Urothelium cell line (cell line): ENCODE results near the gene C4orf46.
"Not testable (repeated sequence)": the region's sequence is repeated elsewhere in the genome, so short reads cannot be mapped to it uniquely, and the experiment has no call there.

Source experiments
- DNase-seq: peaks from one replicate; pipeline ENCODE4 v3.0.0; 2011; ENCODE audit warnings: low spot score, mixed read lengths
- FAIRE-seq: peaks from 2 replicates; lab custom pipeline; 2011; peaks lifted over from hg19 to GRCh38; lab: Jason Lieb, UNC

The C4orf46 gene

DNA sequence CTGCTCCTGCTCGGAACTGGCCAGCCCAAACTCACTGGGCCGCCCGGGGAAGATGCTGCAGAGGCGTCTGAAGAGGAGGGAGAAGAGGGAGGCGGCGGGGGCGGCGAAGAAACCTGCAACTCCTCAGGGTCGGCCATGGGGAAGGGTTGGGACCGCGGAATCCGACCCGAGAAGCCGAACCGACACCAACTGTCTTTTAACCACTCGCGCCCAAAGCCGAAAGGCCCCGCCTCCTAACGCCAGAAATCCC is at the start of gene C4orf46:
Gene C4orf46, minus strand, starts transcription at position 223 of the 250 bp plus-strand sequence. Its CDS starts 86 bp downstream, at position 137.
- FAIRE-seq = no peak
- no peak for DNase-seq

DNA sequence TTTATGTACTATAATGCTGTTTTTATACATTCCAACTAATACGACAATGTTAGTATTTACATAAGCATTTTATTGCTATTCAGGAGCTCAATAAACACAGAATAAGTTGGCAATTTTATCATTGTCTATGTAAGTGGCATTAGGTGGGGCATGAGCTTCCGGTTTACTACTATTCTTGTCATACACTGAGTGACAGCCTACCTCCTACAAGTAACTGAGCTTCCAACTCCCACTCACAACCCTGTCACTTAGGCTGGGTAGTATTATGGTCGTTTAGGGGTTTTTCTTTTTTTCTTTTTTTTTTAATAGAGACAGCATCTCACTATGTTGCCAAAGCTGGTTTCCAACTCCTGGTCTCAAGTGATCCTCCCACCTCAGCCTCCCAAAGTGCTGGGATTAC is 44.1 kb upstream of the C4orf46 start:
- FAIRE-seq = no peak

DNA sequence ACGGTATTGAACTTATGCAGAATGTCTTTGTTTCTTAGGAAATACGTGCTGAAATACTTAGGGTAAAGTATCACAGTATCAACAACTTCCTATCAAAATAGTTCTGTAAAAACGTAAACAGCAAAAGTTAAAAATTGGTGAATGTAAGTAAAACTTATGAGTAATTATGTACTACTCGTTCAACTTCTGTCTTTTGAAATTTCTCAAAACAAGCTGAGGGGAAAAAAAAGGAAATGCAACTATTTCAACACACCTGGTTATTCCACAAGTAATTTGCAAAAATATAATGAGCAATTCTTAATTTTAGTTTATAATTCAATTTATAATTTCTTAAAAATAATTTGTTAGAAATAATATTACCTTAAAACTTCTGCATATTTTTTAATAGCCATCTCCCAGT is 43.2 kb upstream of the C4orf46 start:
- FAIRE-seq = no peak

More for the DNA sequence above, 44.1 kb upstream of the C4orf46 start:
- DNase-seq = no peak

DNA sequence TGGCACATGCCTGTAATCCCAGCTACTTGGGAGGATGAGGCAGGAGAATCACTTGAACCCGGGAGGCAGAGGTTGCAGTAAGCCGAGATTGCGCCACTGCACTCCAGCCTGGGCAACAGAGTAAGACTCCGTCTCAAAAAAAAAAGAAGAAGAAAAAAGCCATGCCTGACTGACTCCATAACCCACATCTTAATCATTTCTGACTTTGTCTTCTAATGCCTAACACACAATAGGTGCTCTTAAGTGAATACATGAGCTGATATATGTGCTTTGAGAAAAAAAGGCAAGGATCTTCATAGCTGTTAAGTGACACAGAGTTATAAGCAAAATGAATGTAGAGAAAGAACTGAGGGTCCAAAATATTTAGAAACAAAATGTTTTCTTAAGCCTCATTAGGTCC is 40.9 kb upstream of the C4orf46 start:
- not testable (repeated sequence) for DNase-seq, FAIRE-seq

More for the DNA sequence above, 43.2 kb upstream of the C4orf46 start:
- no peak for DNase-seq

- no peak for DNase-seq
- no peak for FAIRE-seq
Observed at GRCh38 chr4:158710814-158711213, 39.1 kb upstream of the C4orf46 start.

DNA sequence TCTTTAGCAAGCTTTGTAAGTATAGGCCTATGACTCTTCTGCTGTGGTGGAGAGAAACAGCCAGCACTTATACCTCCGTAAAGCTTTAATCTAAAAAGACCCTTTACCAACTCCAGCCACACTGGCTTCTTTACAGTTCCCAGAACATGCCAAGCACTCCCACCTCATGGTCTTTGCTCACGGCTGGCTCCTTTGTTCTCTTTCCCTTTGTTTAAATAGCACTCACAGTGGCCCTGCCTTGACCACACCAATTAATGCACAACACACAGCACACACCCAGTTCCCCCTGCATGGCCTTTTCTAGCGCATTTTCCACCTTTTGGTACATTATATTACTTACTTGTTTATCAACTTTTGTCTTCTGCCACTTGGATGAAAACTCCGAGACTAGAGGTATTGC is 32.6 kb upstream of the C4orf46 start:
- DNase-seq (no peak), FAIRE-seq (no peak)

DNA sequence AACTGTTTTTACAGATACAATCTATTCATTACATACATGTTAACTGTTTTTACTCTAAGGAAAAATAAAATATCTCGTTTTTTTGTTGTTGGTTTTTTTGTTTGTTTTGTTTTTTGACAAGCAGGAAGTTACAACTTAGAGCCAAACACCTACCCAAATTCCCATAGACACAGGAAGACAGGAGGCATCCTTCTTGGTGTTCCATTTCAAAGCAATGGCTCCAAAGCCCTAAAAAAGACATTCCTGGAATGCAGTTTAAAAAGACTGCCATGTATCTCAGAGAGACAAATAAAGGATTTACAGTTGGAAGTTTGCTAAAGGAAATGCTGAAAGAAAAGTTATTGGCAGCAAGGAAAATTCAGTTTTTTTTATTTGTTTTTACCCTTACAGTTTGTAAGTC is 17.1 kb upstream of the C4orf46 start:
- no peak for FAIRE-seq
- no peak for DNase-seq

- FAIRE-seq (no peak), DNase-seq (no peak)
Observed at GRCh38 chr4:158682066-158682465, 10.4 kb upstream of the C4orf46 start.

DNA sequence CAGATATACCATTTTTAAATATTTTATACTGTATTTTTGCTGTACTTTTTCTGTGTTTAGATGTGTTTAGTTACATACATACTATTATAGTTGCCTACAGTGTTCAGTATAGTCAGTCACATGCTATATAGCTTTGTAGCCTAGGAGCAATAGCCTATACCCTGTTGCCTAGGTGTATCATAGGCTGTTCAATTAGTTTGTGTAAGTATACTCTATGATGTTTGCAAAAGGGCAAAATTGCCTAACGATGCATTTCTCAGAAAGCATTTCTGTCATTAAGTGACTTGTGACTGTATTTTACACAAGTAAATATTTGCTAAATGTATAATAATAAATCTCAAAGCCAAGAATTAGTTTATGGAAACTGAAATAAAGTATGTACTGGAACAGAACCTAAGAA is 9.9 kb upstream of the C4orf46 start:
- DNase-seq (no peak), FAIRE-seq (no peak)

DNA sequence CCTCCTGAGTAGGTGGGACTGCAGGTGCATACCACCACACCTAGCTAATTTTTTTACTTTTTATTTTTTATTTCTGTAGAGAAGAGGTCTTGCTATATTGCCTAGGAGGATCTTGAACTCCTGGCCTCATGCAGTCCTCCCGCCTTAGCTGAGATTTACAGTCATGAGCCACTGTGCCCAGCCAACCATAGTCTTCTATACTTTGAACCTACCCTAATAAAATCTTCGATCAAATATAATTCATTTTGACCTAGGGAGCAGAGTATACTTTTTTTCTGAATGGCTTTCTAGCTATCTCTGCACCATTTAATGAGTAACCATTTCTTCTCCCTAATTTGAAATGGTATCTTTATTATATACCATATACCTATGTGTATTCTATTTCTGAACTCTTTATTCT is 7.1 kb upstream of the C4orf46 start:
- FAIRE-seq (no peak), DNase-seq (no peak)

DNA sequence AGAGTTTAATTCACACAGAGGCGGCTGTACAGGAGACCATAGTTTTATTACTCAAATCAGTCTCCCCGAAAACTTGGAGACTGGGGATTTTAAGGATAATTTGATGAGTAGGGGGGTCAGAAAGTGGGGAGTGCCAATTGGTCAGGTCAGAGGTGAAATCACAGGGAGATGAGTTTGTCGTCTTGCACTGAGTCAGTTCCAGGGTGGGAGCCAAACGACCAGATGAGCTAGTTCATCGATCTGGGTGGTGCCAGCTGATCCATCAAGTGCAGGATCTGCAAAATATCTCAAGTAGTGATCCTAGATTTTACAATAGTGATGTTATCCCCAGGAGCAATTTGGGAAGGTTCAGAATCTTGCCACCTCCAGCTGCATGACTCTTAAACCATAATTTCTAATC is 4.4 kb upstream of the C4orf46 start:
- DNase-seq (no peak), FAIRE-seq (no peak)

- DNase-seq (no peak), FAIRE-seq (no peak)
Observed at GRCh38 chr4:158673633-158674032, 1.9 kb upstream of the C4orf46 start.

GRCh38 chr4:158671915-158672806 is 474 bp upstream of the C4orf46 start, which contains the start of gene ETFDH:
Gene ETFDH (plus strand): TSS chr4:158672296. CDS start chr4:158672457, 161 bp downstream.
- DNase-seq (peak; percentile 94), FAIRE-seq (no peak)

- FAIRE-seq (no peak), DNase-seq (peak; percentile 42)
Observed at GRCh38 chr4:158670975-158671664, 567 bp downstream of the C4orf46 start.

DNA sequence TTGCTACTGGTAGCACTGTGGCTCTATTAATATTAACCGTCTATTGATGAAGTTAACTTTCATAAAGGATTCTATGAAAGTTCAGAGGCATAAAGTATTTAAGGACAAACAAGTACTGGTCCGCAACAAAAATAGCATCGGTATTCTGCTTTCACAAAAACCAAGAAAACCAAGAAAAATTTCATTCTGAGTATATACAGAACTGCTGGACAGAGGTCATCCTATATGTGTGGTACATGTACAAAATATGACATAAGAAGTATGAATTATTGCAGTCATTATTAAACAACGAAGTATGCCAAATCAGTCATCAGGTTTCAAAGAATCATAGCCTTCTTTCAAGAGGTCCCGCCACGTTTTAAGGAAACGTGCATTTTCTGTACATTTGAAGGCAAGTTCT is 2.4 kb downstream of the C4orf46 start:
- FAIRE-seq (no peak), DNase-seq (no peak)

DNA sequence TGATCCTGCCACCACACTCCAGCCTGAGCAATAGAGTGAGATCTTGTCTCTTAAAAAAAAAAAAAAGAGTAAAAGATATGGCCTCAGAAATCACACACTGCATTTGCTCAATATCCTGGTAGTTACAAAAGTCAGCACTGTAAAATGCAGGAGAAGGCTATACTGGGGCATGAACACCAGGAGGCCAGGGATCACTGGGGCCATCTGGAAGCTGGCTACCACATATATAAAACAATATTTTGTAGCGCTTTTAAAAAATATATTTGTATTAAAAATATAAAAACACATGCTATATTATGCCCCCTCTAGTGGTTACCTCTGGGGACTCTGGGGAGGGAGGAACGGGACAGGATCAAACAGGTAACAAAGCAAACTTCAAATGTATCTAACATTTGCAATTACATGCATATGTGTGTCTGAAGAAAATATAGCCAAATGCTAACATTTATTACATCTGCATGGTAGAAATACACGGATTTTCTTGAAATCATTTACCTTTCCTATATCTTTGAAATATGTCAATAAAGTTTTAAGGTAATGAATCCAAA is 4.0 kb downstream of the C4orf46 start:
- DNase-seq (peak; percentile 23), FAIRE-seq (no peak)

GRCh38 chr4:158666892-158667291 is 4.8 kb downstream of the C4orf46 start:
- no peak for FAIRE-seq
- DNase-seq = no peak

GRCh38 chr4:158664806-158665205 is 6.9 kb downstream of the C4orf46 start:
- FAIRE-seq (no peak), DNase-seq (no peak)

- DNase-seq, FAIRE-seq: not testable (repeated sequence)
Observed at GRCh38 chr4:158663707-158664625, 7.7 kb downstream of the C4orf46 start.

GRCh38 chr4:158663255-158663654 is 8.4 kb downstream of the C4orf46 start:
- not testable (repeated sequence) for DNase-seq

GRCh38 chr4:158657291-158657690 is 14.4 kb downstream of the C4orf46 start:
- no peak for FAIRE-seq
- DNase-seq = no peak

More at GRCh38 chr4:158663255-158663654, 8.4 kb downstream of the C4orf46 start:
- FAIRE-seq = not testable (repeated sequence)
